ENCODE data around the gene INHBB.

INHBB gene

GRCh38 chr2:120358734-120359465, 13.0 kb downstream of the INHBB start:
- no peaks in the 10 kb centered on the region for H3K9me3 ChIP-seq (ENCODE audit: low read length)
- H3K4me3 ChIP-seq (ENCODE audit: low read length): no peak overlapping the region
- H3K36me3 ChIP-seq (ENCODE audit: insufficient read depth, low read length): no peaks in the 10 kb centered on the region
- H2AFZ ChIP-seq (ENCODE audit: low read depth, low read length): no peak overlapping the region
- H3K4me1 ChIP-seq (ENCODE audit: insufficient read depth, low read length): peaks cover 10% of the 10 kb centered on the region
- peaks cover 42% of the 10 kb centered on the region for H3K27me3 ChIP-seq (ENCODE audit: insufficient read depth, low read length)

DNA sequence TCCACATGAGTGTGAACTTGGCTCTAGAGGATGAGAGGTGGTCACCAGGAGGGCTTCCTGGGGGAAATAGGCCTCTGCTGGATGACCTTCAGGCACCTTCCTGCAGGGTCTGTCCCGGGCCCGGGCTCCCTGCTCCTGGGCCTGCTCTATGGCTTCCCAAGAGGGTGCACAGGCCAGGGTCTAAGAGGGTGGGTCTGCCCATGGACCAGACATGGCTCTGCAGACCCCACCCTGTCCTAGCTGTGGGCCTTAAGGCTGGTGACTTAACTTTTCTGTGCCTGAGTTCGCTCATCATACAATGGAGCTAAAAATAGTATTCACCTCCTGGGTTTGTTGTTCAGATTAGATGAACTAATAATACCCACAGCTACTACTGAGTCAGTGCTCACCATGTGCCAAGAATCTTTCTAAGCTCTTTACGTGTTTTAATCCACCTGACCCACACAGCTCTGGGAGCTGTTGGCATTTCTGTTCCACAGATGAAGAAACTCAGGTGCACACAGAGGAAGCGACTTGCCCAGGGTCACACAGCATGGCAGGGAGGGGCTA, 14.4 kb downstream of the INHBB start:
- H3K27me3 ChIP-seq (ENCODE audit: insufficient read depth, low read length): peaks cover 39% of the 10 kb centered on the region
- H3K4me1 ChIP-seq (ENCODE audit: insufficient read depth, low read length): peaks cover 10% of the 10 kb centered on the region

DNA sequence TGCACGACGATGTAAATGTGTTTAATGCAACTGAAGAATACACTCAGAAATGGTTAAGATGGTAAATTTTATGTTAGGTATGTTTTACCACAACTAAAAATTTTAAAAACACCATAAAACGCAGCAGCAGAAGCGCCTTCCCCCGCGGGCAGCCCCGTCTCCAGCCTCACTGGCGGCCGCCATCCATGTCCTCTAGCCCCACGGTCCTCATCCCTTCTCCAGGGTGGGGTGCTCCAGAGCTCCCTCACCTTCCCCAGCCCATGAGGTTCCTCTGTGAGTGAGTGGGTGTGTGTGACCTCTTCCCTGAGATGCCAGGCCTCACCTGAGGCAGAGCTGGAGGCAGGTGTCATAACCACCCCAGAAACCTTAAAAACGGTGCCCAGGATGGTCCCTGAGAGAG, 17.0 kb downstream of the INHBB start:
- no peak overlapping the region for H3K4me3 ChIP-seq (ENCODE audit: low read length)
- H3K4me1 ChIP-seq (ENCODE audit: insufficient read depth, low read length): peaks cover 10% of the 10 kb centered on the region
- H3K36me3 ChIP-seq (ENCODE audit: insufficient read depth, low read length): no peaks in the 10 kb centered on the region
- H3K9me3 ChIP-seq (ENCODE audit: low read length): no peaks in the 10 kb centered on the region
- peaks cover 28% of the 10 kb centered on the region for H3K27me3 ChIP-seq (ENCODE audit: insufficient read depth, low read length)
- H2AFZ ChIP-seq (ENCODE audit: low read depth, low read length): no peak overlapping the region

More for the DNA sequence above, 14.4 kb downstream of the INHBB start:
- H2AFZ ChIP-seq (ENCODE audit: low read depth, low read length): no peak overlapping the region
- no peak overlapping the region for H3K4me3 ChIP-seq (ENCODE audit: low read length)
- H3K36me3 ChIP-seq (ENCODE audit: insufficient read depth, low read length): no peaks in the 10 kb centered on the region
- H3K9me3 ChIP-seq (ENCODE audit: low read length): no peaks in the 10 kb centered on the region

- peaks cover 13% of the 10 kb centered on the region for H3K27me3 ChIP-seq (ENCODE audit: insufficient read depth, low read length)
- no peaks in the 10 kb centered on the region for H3K36me3 ChIP-seq (ENCODE audit: insufficient read depth, low read length)
- H3K4me1 ChIP-seq (ENCODE audit: insufficient read depth, low read length): peaks cover 10% of the 10 kb centered on the region
- H2AFZ ChIP-seq (ENCODE audit: low read depth, low read length): no peak overlapping the region
- H3K9me3 ChIP-seq (ENCODE audit: low read length): no peaks in the 10 kb centered on the region
- H3K4me3 ChIP-seq (ENCODE audit: low read length): no peak overlapping the region
Observed at GRCh38 chr2:120365236-120365793, 19.4 kb downstream of the INHBB start.

- Histone ChIP-seq H3K9me3 (ENCODE audit: low read length) (no peaks in the 10 kb centered on the region), H3K36me3 (ENCODE audit: insufficient read depth, low read length) (no peaks in the 10 kb centered on the region), H3K27me3 (ENCODE audit: insufficient read depth, low read length) (peaks cover 14% of the 10 kb centered on the region), H2AFZ (ENCODE audit: low read depth, low read length) (no peak overlapping the region), H3K4me3 (ENCODE audit: low read length) (no peak overlapping the region), H3K4me1 (ENCODE audit: insufficient read depth, low read length) (peaks cover 10% of the 10 kb centered on the region)
Observed at GRCh38 chr2:120366698-120367097, 20.8 kb downstream of the INHBB start.

DNA sequence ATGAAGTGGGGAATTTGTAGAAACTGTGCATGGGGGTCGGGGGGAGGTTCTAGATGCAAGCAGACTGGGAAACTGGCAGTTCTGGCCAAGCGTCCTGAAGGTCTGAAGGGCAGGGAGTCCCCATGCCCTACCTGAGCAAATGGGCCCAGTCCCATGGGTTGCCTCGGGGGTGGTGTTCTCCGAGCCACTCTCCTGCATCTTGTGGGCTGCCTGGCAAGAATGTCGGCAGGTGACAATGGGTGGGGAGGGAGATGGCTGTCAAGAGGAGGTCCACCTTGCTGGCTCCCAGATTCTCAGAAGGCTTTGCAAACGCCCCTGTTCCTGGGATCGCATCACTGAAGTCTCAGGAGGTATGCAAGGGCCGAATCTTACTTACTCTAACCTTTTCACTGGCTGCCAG, 21.3 kb downstream of the INHBB start:
- H3K36me3 ChIP-seq (ENCODE audit: insufficient read depth, low read length): no peaks in the 10 kb centered on the region
- H3K4me1 ChIP-seq (ENCODE audit: insufficient read depth, low read length): peaks cover 10% of the 10 kb centered on the region
- H3K27me3 ChIP-seq (ENCODE audit: insufficient read depth, low read length): peaks cover 20% of the 10 kb centered on the region
- H2AFZ ChIP-seq (ENCODE audit: low read depth, low read length): no peak overlapping the region
- no peaks in the 10 kb centered on the region for H3K9me3 ChIP-seq (ENCODE audit: low read length)
- no peak overlapping the region for H3K4me3 ChIP-seq (ENCODE audit: low read length)

GRCh38 chr2:120367649-120368048, 21.7 kb downstream of the INHBB start:
- H3K27me3 ChIP-seq (ENCODE audit: insufficient read depth, low read length): peaks cover 22% of the 10 kb centered on the region
- no peak overlapping the region for H3K4me3 ChIP-seq (ENCODE audit: low read length)
- no peaks in the 10 kb centered on the region for H3K9me3 ChIP-seq (ENCODE audit: low read length)
- no peak overlapping the region for H2AFZ ChIP-seq (ENCODE audit: low read depth, low read length)
- peaks cover 6% of the 10 kb centered on the region for H3K4me1 ChIP-seq (ENCODE audit: insufficient read depth, low read length)
- H3K36me3 ChIP-seq (ENCODE audit: insufficient read depth, low read length): no peaks in the 10 kb centered on the region

DNA sequence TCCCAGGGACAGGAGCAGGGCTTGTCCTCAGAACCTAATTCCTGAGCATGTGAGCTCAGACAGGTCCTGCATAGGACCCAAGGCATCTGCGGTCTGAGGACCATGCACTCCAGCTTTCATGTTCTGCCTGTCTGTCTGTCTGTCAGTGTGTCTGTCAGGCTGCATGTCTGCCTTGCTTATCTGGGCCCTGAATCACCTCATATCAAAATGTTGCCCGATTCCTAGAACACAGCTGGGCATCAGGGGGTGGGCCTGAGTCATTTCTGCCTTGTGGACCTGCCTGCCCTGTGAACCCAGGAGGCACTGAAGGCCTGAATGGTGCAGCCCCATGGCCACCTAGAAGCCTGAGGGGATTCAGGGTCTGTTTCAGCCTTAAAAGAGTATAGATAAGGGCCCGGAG, 22.1 kb downstream of the INHBB start:
- Histone ChIP-seq H3K27me3 (ENCODE audit: insufficient read depth, low read length) (peaks cover 27% of the 10 kb centered on the region), H2AFZ (ENCODE audit: low read depth, low read length) (no peak overlapping the region), H3K4me3 (ENCODE audit: low read length) (no peak overlapping the region), H3K4me1 (ENCODE audit: insufficient read depth, low read length) (peaks cover 2% of the 10 kb centered on the region), H3K36me3 (ENCODE audit: insufficient read depth, low read length) (no peaks in the 10 kb centered on the region), H3K9me3 (ENCODE audit: low read length) (no peaks in the 10 kb centered on the region)

GRCh38 chr2:120369250-120369649, 23.3 kb downstream of the INHBB start:
- Histone ChIP-seq H3K4me3 (ENCODE audit: low read length) (no peak overlapping the region), H3K4me1 (ENCODE audit: insufficient read depth, low read length) (peaks cover 2% of the 10 kb centered on the region), H3K36me3 (ENCODE audit: insufficient read depth, low read length) (no peaks in the 10 kb centered on the region), H3K9me3 (ENCODE audit: low read length) (no peaks in the 10 kb centered on the region), H2AFZ (ENCODE audit: low read depth, low read length) (no peak overlapping the region), H3K27me3 (ENCODE audit: insufficient read depth, low read length) (peaks cover 23% of the 10 kb centered on the region)

DNA sequence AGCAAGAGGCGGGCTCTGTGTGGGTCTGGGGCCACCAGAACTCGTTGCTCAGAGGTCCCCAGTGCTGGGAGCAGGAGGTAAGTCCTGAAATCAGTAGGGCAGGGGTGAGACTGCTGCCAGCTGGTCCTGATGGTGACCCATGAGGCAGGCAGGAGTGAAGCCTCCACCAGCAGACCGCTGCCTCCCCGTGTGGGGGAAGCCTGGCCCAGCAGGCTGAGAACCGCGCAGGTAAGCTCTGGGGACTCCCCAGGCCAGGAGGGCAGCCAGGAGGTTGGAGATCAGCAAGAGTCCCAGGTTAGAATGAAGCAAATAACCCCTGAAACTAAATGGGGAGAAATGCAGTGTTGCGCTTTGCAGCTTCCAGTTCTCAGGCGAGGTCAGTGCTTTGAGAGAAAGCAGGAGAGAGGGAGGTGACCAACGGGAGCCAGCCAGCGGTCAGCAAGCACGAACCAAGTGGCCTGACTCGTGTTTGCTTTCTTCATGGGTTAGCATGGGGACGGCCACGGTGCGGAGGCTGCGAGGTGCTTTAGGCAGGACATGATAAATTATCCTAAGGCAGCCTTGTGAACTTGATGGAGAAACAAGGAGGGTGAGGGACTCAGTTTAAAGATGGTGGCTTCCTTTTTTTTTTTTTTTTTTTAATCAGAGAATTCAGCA, 26.2 kb downstream of the INHBB start:
- Histone ChIP-seq H3K4me3 (ENCODE audit: low read length) (no peak overlapping the region), H2AFZ (ENCODE audit: low read depth, low read length) (no peak overlapping the region), H3K9me3 (ENCODE audit: low read length) (no peaks in the 10 kb centered on the region), H3K27me3 (ENCODE audit: insufficient read depth, low read length) (peaks cover 24% of the 10 kb centered on the region), H3K36me3 (ENCODE audit: insufficient read depth, low read length) (no peaks in the 10 kb centered on the region), H3K4me1 (ENCODE audit: insufficient read depth, low read length) (peaks cover 2% of the 10 kb centered on the region)

DNA sequence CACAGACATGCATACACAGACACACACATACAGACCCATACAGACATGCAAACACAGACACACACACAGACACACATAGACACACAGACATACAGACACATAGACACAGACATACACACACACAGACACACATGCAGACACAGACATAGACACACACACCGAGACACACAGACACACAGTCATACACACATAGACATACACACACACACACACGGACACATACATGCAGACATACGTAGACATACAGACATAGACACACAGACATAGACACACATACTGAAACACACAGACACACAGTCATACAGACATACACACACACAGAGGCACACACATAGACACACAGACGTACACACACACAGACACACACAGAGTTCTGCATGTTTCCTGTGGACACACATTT, 26.9 kb downstream of the INHBB start:
- no peak overlapping the region for H3K4me3 ChIP-seq (ENCODE audit: low read length)
- H3K9me3 ChIP-seq (ENCODE audit: low read length): no peaks in the 10 kb centered on the region
- H3K36me3 ChIP-seq (ENCODE audit: insufficient read depth, low read length): no peaks in the 10 kb centered on the region

DNA sequence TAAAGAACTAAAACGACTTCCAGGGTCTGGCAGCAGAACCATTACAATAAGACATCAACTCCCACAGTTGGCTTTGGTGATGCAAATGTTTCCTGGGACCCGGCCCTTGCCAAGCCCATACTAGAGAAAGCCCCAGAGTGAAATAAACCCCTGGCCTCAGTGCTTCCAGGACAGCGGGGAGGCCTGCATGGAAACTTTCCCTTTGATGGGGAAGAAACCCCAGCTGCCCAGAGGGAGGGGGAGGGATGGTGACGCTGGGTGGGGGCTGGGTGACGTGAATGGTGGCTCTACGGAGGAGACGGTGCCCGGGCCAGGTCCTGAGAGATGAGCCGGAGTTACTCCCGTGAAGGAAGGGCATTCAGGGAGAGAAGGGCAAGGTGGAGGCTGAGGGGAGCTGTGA, 27.5 kb downstream of the INHBB start:
- peaks cover 2% of the 10 kb centered on the region for H3K4me1 ChIP-seq (ENCODE audit: insufficient read depth, low read length)
- no peaks in the 10 kb centered on the region for H3K9me3 ChIP-seq (ENCODE audit: low read length)
- no peaks in the 10 kb centered on the region for H3K36me3 ChIP-seq (ENCODE audit: insufficient read depth, low read length)
- H3K4me3 ChIP-seq (ENCODE audit: low read length): no peak overlapping the region
- H2AFZ ChIP-seq (ENCODE audit: low read depth, low read length): no peak overlapping the region
- peaks cover 27% of the 10 kb centered on the region for H3K27me3 ChIP-seq (ENCODE audit: insufficient read depth, low read length)

More for the DNA sequence above, 26.9 kb downstream of the INHBB start:
- no peak overlapping the region for H2AFZ ChIP-seq (ENCODE audit: low read depth, low read length)
- H3K4me1 ChIP-seq (ENCODE audit: insufficient read depth, low read length): peaks cover 2% of the 10 kb centered on the region
- H3K27me3 ChIP-seq (ENCODE audit: insufficient read depth, low read length): peaks cover 24% of the 10 kb centered on the region

- H3K27me3 ChIP-seq (ENCODE audit: insufficient read depth, low read length): peaks cover 29% of the 10 kb centered on the region
- peaks cover 2% of the 10 kb centered on the region for H3K4me1 ChIP-seq (ENCODE audit: insufficient read depth, low read length)
Observed at GRCh38 chr2:120374821-120375220, 28.9 kb downstream of the INHBB start.

More at GRCh38 chr2:120374821-120375220, 28.9 kb downstream of the INHBB start:
- Histone ChIP-seq H3K36me3 (ENCODE audit: insufficient read depth, low read length) (no peaks in the 10 kb centered on the region), H2AFZ (ENCODE audit: low read depth, low read length) (no peak overlapping the region), H3K4me3 (ENCODE audit: low read length) (no peak overlapping the region), H3K9me3 (ENCODE audit: low read length) (no peaks in the 10 kb centered on the region)

Data from neuron (in vitro differentiated cells).